SK-N-MC (cell line): ENCODE measurements around the gene TSGA10IP.

Experiments used
- EZH2 ChIP-seq: fragments of 200-600 bp; sonication (generic); IDR thresholded peaks from one replicate; pipeline ENCODE4 v1.6.1; 2017; ENCODE audit warnings: antibody characterized with exemption
- POLR2AphosphoS5 ChIP-seq: IDR thresholded peaks from 2 replicates; pipeline ENCODE4 v1.6.1; 2012; ENCODE audit warnings: mild to moderate bottlenecking, low read depth, low read length, borderline replicate concordance

- TF ChIP-seq EZH2 (no peak), POLR2AphosphoS5 (no peak)
These were observed 61.6 kb downstream of the TSGA10IP start for GRCh38 chr11:66006891-66007176.
